ENCODE results near the gene NGRN.

DNA sequence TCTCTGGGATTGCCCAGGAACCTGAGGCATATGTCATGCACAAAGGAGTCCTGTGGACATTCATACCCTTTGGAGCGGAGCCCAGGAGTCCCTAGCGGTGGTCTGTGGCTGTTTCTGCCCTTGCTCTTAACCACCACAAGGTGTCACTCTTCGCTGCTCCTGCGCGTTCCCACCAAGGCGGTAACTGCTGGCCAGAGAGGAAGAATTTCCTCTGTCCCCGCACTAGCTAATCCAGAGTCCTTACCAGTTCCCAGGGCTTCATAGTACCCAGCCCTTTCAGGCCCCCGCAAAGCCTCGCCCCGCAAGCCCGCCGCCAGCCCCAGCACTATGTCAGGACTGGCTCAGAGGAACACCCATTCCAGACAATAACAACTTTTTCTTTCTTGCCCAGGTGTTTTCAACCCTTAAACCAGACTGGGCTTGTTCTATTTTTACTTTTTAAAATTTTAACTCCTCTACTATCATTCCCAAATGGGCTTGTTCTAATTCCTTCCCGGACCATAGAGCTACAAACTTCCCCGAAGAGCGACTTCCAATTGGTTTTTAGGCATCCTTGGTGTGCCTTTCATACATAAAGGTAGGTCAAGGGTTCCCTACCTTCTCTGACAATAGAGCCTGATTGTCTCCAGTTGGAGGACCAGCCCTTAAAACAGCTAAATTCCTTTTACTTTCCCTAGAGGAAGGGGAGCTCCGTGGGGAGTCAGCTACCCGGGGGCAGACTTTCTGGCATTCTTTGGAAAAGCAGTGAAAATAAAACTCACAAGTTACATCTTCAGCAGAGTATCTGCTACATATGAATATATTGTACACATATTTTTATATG lies 54.8 kb downstream of the NGRN start:
- TF ChIP-seq, protein P1, sequence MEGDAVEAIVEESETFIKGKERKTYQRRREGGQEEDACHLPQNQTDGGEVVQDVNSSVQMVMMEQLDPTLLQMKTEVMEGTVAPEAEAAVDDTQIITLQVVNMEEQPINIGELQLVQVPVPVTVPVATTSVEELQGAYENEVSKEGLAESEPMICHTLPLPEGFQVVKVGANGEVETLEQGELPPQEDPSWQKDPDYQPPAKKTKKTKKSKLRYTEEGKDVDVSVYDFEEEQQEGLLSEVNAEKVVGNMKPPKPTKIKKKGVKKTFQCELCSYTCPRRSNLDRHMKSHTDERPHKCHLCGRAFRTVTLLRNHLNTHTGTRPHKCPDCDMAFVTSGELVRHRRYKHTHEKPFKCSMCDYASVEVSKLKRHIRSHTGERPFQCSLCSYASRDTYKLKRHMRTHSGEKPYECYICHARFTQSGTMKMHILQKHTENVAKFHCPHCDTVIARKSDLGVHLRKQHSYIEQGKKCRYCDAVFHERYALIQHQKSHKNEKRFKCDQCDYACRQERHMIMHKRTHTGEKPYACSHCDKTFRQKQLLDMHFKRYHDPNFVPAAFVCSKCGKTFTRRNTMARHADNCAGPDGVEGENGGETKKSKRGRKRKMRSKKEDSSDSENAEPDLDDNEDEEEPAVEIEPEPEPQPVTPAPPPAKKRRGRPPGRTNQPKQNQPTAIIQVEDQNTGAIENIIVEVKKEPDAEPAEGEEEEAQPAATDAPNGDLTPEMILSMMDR (conservative IDR thresholded peaks at IDR 0.05; ENCODE audit: low read depth in 2 of 2), result peak; percentile 98 to 100
- TF ChIP-seq JUNB (IDR thresholded peaks at IDR 0.05; ENCODE audit: unreplicated experiment), result no peak
- no peak for TF ChIP-seq EZH2 (IDR thresholded peaks at IDR 0.05; ENCODE audit: low read depth, unreplicated experiment)
- no peak for TF ChIP-seq CREB1 (CRISPR knock-in tag; IDR thresholded peaks at IDR 0.05; ENCODE audit: low read depth)
- TF ChIP-seq POLR2AphosphoS5 (IDR thresholded peaks at IDR 0.05; ENCODE audit: low read depth), result no peak
- TF ChIP-seq, protein P2, sequence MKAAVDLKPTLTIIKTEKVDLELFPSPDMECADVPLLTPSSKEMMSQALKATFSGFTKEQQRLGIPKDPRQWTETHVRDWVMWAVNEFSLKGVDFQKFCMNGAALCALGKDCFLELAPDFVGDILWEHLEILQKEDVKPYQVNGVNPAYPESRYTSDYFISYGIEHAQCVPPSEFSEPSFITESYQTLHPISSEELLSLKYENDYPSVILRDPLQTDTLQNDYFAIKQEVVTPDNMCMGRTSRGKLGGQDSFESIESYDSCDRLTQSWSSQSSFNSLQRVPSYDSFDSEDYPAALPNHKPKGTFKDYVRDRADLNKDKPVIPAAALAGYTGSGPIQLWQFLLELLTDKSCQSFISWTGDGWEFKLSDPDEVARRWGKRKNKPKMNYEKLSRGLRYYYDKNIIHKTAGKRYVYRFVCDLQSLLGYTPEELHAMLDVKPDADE (IDR thresholded peaks at IDR 0.05), result no peak
- TF ChIP-seq EZH2phosphoT487 (IDR thresholded peaks at IDR 0.05; ENCODE audit: unreplicated experiment), result no peak
- no peak for TF ChIP-seq STAT1 (IDR thresholded peaks at IDR 0.05; ENCODE audit: unreplicated experiment)
- TF ChIP-seq, protein P3, sequence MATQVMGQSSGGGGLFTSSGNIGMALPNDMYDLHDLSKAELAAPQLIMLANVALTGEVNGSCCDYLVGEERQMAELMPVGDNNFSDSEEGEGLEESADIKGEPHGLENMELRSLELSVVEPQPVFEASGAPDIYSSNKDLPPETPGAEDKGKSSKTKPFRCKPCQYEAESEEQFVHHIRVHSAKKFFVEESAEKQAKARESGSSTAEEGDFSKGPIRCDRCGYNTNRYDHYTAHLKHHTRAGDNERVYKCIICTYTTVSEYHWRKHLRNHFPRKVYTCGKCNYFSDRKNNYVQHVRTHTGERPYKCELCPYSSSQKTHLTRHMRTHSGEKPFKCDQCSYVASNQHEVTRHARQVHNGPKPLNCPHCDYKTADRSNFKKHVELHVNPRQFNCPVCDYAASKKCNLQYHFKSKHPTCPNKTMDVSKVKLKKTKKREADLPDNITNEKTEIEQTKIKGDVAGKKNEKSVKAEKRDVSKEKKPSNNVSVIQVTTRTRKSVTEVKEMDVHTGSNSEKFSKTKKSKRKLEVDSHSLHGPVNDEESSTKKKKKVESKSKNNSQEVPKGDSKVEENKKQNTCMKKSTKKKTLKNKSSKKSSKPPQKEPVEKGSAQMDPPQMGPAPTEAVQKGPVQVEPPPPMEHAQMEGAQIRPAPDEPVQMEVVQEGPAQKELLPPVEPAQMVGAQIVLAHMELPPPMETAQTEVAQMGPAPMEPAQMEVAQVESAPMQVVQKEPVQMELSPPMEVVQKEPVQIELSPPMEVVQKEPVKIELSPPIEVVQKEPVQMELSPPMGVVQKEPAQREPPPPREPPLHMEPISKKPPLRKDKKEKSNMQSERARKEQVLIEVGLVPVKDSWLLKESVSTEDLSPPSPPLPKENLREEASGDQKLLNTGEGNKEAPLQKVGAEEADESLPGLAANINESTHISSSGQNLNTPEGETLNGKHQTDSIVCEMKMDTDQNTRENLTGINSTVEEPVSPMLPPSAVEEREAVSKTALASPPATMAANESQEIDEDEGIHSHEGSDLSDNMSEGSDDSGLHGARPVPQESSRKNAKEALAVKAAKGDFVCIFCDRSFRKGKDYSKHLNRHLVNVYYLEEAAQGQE (IDR thresholded peaks at IDR 0.05; ENCODE audit: unreplicated experiment), result no peak
- no peak for TF ChIP-seq NANOG (IDR thresholded peaks at IDR 0.05; ENCODE audit: borderline replicate concordance)
